Upper lobe of left lung (tissue), 4 donors: ENCODE data around the gene COL2A1.

Experiments used
- EP300 ChIP-seq, 4 donors: sonication (generic); formaldehyde crosslinking; IDR thresholded peaks; one replicate each; pipeline ENCODE4 v1.5.1; 2017; ENCODE audit warnings: antibody characterized with exemption in 4 of 4, control low read depth in 2 of 4
- POLR2AphosphoS5 ChIP-seq, 2 donors: sonication (generic); formaldehyde crosslinking; IDR thresholded peaks; one replicate each; pipeline ENCODE4 v1.5.1; 2017; ENCODE audit warnings: antibody characterized with exemption in 2 of 2
- TF ChIP-seq, protein P1 (sequence below), 6 experiments: fragments of 450-650 bp in 4 of 6; fragments of 200-600 bp in 2 of 6; sonication (generic) in 2 of 6; IDR thresholded peaks; one replicate each; pipeline ENCODE4 v1.5.1; 2016 to 2019; ENCODE audit warnings: antibody characterized with exemption in 6 of 6

DNA sequence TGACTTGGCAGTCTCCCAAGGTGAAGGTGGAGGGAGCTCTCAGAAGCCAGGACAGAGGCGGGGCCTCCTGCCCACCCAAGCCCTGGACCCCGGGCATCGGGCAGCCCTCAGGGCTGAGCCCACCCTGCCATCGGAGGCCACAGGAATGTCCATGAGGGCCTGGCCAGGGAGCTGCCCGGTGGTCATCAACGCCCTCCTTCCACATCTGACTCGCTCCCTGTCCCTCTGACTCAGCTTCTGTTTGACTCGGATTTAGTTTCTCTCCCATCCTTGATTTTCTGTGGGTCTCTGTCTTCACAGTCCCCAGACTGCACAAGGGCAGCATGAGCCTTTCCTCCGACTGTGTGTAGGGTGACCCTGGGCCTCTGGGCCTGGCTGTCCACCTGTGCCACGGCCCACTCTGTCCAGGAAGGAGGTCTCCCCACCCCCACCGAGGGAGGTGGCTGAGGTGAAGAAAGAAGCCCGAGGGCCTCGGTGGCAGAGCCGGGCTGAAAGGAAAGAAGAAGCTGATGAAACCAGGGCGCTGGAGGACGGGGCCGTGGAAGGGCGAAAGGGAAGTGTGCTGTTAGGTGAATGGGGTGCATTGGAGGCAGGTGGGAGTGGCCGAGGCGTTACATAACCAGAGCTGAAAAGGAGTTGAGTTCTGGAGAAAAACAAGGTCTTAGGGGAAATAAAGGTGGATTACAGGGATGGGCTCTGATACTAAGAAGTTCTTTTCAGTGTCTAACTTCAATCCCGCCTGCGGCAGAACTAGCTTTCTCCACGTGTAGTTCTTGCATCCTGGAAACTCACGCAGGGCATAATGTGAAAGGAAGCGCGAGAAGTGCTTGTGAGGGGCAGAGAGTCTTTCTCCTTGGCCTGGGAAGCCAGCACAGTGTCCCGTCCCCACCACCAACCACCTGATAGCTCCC is 57.6 kb downstream of the COL2A1 start:
- TF ChIP-seq, protein P1, sequence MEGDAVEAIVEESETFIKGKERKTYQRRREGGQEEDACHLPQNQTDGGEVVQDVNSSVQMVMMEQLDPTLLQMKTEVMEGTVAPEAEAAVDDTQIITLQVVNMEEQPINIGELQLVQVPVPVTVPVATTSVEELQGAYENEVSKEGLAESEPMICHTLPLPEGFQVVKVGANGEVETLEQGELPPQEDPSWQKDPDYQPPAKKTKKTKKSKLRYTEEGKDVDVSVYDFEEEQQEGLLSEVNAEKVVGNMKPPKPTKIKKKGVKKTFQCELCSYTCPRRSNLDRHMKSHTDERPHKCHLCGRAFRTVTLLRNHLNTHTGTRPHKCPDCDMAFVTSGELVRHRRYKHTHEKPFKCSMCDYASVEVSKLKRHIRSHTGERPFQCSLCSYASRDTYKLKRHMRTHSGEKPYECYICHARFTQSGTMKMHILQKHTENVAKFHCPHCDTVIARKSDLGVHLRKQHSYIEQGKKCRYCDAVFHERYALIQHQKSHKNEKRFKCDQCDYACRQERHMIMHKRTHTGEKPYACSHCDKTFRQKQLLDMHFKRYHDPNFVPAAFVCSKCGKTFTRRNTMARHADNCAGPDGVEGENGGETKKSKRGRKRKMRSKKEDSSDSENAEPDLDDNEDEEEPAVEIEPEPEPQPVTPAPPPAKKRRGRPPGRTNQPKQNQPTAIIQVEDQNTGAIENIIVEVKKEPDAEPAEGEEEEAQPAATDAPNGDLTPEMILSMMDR (IDR thresholded peaks at IDR 0.05): no peak
- TF ChIP-seq EP300 (IDR thresholded peaks at IDR 0.05) (no peak), POLR2AphosphoS5 (IDR thresholded peaks at IDR 0.05) (no peak)
